OCI-M2 (cell line): ENCODE data around the gene QSOX1.
"Not testable (repeated sequence)": the region's sequence is repeated elsewhere in the genome, so short reads cannot be mapped to it uniquely, and the experiment has no call there.

Source experiments
- DNase-seq: peaks from one replicate; lab custom pipeline; 2025; ENCODE audit not compliant: unreplicated experiment; lab: John Stamatoyannopoulos, UW

QSOX1 gene, protein sequence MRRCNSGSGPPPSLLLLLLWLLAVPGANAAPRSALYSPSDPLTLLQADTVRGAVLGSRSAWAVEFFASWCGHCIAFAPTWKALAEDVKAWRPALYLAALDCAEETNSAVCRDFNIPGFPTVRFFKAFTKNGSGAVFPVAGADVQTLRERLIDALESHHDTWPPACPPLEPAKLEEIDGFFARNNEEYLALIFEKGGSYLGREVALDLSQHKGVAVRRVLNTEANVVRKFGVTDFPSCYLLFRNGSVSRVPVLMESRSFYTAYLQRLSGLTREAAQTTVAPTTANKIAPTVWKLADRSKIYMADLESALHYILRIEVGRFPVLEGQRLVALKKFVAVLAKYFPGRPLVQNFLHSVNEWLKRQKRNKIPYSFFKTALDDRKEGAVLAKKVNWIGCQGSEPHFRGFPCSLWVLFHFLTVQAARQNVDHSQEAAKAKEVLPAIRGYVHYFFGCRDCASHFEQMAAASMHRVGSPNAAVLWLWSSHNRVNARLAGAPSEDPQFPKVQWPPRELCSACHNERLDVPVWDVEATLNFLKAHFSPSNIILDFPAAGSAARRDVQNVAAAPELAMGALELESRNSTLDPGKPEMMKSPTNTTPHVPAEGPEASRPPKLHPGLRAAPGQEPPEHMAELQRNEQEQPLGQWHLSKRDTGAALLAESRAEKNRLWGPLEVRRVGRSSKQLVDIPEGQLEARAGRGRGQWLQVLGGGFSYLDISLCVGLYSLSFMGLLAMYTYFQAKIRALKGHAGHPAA

GRCh38 chr1:180154325-180155181 lies at the start of gene QSOX1:
QSOX1 (plus strand) TSS chr1:180154869; CDS start chr1:180154908, 39 bp downstream.
- DNase-seq = no peak

- no peak for DNase-seq
These were observed 42.6 kb upstream of the QSOX1 start for GRCh38 chr1:180112091-180112490.

DNA sequence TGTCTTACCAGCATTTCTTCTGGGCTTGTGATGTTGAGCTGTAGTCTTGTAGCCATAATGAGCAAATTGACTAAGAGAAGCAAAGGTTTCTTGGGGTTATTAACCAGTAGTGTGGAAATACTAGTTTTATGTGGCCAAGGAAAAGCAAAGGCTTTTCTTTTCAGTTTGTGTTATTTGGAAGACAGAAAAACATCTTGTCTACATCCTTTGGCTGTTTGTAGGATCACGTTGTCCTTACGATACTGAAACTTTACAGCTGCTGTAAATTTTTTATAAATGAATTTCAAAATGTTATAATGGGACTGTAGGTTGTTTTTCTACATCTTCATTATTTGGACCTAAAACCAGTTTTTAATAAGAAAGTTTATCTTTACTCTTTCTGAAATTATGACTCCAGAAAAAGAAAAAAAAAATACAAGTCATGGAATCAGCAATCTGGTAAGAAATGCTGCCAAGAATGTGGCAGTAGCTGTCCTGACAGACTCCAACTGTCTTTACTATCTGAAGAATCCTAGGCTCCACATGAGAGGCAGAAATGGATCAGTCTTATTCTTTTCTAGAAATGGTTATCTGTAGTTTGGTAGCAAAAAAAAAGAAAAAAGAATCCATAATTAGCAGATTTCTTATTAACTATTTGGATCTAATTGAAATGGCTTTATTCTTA lies 41.6 kb upstream of the QSOX1 start:
- DNase-seq = no peak

- no peak for DNase-seq
These were observed 40.2 kb upstream of the QSOX1 start for GRCh38 chr1:180114396-180114945.

GRCh38 chr1:180116964-180117763 lies 37.5 kb upstream of the QSOX1 start:
- peak; percentile 4 for DNase-seq

GRCh38 chr1:180117764-180118116 lies 36.9 kb upstream of the QSOX1 start:
- DNase-seq = no peak

DNA sequence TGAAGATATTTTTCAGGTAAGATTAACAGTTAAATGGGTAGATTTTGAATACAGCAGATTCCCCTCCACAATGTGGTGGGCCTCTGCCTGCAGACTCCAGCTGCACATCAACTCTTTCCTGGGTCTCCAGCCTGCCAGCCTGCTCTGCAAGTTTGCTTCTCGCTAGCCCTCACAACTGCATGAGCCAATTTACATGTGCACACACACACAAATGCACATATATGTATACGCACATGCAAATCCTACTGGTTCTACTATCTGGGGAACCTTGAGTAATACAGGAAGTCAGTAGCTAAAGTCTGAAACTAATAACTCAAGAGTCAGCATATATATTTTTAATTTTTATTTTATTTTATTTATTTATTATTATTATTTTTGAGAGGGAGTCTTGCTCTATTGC lies 34.8 kb upstream of the QSOX1 start:
- DNase-seq = no peak

DNA sequence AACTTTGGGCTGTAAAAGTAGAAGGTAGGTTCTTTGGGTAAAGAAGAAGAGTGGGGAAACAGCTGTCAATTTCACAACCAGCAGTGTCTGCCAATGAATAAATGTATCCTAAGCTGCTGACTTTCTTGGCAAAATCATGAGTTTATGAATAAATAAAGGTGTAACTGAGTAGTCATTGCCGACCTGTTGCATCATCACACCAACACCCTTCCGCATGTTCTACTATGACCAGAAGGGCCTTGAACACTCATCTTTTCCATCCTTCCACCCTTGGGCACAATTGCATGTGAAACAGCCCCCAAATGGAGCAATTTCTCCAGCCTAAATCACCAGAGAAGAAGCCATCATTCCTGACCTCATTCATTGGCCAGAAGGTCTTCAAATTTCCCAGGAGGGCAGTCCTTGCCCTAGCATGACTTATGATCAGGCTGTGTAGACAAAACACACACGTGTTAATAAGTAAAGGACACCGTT lies 31.2 kb upstream of the QSOX1 start:
- no peak for DNase-seq

- no peak for DNase-seq
These were observed 24.0 kb upstream of the QSOX1 start for GRCh38 chr1:180130651-180131050.

GRCh38 chr1:180131510-180131909 lies 23.2 kb upstream of the QSOX1 start:
- no peak for DNase-seq

- no peak for DNase-seq
These were observed 21.5 kb upstream of the QSOX1 start for GRCh38 chr1:180133193-180133592.

DNA sequence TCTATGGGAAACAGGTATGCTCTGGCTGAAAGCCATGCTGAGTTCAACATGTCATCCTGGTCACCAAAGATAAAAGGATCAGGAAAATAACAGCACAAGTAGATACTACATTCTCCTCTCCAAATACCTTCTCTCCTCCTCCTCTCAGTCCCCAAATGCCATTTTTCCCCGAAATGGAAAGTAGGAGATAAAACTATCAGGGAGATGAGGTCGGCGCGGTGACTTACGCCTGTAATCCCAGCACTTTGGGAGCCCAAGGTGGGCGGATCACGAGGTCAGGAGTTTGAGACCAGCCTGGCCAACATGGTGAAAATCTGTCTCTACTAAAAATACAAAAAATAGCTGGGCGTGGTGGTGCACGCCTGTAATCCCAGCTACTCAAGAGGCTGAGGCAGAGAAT lies 21.0 kb upstream of the QSOX1 start:
- not testable (repeated sequence) for DNase-seq

GRCh38 chr1:180135535-180135934 lies 19.1 kb upstream of the QSOX1 start:
- no peak for DNase-seq

- no peak for DNase-seq
These were observed 18.2 kb upstream of the QSOX1 start for GRCh38 chr1:180136331-180136967.

GRCh38 chr1:180136968-180137356 lies 17.7 kb upstream of the QSOX1 start:
- no peak for DNase-seq

- no peak for DNase-seq
These were observed 16.9 kb upstream of the QSOX1 start for GRCh38 chr1:180137776-180138175.

- DNase-seq = no peak
These were observed 13.2 kb upstream of the QSOX1 start for GRCh38 chr1:180141381-180141934.

DNA sequence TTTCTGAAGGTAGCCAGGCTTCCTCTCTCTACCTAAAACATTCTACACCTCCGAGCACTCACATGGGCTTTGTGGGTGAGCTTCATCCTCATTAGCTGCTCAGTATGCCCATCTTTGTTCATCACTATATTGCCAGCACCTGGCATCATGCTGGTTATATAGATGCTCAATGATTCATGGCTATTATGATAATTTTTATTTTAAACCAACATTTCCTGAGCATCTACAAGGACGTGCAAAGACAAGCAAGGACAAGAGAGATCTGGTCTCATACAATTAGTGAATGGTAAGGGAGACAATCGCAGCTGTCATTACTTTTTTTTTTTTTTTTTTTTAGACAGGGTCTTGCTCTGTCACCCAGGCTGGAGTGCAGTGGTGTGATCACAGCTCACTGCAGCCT lies 11.3 kb upstream of the QSOX1 start:
- no peak for DNase-seq
